ENCODE data around the gene GOLGA8B.
"Not testable (repeated sequence)": the region's sequence is repeated elsewhere in the genome, so short reads cannot be mapped to it uniquely, and the experiment has no call there.

Gene GOLGA8B

DNA sequence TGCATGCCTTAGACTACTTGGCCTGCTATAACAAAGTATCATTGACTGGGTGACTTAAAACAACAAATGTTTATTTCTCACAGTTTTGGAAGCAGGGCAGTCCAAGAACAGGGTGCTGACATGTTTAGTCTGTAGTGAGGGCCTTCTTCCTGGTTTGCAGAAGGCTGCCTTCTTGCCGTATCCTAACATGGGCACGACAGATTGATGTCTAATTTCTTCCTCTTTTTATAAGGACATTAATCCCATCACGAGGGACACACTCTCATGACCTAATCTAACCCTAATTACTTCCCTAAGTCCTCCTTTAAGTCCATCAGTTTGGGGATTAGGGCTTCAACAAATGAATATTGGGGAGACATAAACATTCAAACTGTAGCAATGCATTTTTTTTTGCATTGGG, 10.9 kb upstream of the GOLGA8B start:
- DNase-seq, result no peak

DNA sequence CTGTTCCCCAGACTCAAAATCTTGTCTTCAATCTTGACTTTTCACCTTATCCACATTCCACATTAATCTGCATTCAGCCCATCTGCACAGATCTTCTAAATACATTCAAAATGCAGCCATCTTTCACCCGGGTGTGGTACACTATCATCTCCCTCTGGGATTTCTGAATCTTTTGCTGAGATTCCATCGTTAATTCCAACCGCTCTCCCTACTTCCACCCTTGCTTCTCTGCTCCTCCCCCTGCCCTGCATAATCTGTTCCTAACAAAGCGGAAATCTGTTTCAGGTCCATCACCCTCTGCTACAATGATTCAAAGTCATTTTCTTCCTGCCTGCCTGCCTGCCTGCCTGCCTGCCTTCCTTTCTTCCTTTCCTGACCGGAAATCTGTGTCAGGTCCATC, 7.9 kb upstream of the GOLGA8B start:
- no peak for DNase-seq

DNA sequence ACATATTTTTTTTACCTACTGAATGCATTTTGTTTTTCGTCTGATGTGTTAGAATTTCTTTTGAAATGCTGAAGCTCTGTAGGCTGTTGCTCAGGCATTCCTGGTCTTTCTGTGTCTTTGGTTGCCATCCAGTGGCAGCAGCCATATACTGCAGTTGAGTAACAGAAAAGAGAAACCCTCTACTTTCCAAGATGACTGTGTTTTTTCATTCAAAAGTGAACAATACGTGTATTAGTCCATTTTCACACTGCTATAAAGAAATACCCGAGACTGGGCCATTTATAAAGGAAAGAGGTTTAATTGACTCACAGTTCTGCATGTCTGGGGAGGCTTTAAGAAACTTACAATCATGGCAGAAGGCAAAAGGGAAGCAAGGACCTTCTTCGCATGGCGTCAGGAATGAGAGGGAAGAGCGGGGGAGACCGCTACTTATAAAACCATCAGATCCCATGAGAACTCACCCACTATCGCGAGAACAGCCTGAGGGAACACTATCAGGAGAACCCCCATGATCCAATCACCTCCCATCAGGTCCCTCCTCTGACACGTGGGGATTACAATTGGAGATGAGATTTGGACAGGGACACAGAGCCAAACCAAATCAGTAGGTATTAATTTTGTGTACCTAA, 4.7 kb upstream of the GOLGA8B start:
- peak; percentile 38 to 74 for DNase-seq

DNA sequence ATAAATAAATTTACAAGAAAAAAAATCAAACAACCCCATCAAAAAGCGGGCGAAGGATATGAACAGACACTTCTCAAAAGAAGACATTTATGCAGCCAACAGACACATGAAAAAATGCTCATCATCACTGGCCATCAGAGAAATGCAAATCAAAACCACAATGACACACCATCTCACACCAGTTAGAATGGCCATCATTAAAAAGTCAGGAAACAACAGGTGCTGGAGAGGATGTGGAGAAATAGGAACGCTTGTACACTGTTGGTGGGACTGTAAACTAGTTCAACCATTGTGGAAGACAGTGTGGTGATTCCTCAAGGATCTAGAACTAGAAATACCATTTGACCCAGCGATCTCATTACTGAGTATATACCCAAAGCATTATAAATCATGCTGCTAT, 2.5 kb upstream of the GOLGA8B start:
- not testable (repeated sequence) for DNase-seq

DNA sequence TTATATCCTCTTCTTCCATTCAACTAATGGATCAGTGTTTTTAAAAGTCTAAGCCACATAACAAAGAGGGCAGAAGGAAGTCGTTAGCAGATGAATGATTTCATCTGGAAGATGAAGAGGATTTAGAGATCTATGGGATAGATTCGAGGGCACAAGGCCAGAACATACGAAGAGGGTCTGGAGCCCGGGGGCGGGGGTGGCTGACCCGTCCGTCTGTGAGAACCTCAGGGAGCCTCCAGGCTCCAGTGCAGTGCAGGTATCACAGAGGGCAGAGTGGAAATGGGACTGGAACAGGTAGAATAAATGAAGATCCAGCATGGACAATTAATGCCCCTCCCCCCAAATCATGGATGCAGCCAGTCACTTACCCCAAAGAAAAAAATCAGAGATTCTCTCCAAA, 1.5 kb upstream of the GOLGA8B start:
- DNase-seq, result no peak

DNA sequence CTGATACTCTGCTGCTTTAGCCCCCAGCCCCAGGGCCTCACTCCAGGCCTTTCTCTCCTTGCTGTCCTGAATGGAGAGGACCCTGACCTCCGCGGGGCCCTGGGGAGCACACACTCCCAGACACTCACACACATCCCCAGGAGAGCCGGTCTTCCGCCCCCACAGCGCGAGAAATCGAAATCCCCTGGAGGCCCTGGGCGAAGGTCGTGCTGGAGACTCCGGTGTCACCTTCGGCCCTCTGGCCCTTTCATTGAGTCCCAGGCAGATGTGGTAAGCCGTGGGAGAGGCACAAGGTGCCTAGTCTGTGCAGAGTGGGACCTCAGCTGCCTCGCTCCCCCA, 848 bp upstream of the GOLGA8B start:
- DNase-seq, result no peak

DNA sequence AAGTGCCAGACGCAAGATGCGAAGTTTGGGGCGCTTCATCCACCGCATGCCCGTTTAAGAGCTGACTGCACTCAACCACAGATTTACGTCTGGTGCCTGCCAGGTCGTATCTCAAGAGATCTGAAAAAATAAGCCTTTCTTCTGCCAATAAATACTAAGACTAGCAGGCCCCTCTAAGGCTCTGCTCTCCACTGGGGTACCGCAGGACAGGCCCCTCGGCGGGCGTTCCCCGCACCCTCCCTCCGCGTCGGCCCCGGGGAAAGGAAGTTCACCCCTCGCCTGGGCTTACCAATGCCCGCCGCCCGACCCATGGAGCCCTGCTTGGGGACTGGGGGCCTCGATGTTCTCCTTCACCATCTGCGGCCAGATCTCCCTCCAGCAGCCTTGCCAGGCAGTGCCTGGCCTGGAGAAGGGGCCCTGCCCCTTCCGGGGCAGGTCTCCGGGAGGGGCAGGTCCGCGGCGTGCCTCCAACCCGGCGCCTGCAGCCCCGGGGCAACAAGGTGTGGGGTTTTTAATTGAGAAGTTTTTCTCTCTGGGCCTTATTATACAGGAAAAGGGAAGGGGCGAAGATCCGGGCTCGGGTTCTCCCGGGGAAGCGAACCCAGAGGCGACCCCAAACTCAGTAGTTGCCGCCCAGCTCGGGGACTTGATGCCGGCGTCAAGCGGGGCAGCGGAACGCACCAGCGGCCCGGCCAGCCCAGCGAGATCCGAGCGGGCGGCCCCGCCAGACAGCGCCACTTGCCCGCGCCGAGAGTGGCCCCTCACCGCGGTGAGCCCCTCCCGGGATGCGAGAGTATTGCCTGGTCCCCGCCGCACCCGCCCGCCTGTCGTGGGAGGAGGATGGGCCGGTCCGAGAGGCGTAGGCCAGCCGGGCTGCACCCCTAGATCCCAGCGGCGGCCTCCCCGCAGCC, 735 bp downstream of the GOLGA8B start:
- DNase-seq, result no peak

DNA sequence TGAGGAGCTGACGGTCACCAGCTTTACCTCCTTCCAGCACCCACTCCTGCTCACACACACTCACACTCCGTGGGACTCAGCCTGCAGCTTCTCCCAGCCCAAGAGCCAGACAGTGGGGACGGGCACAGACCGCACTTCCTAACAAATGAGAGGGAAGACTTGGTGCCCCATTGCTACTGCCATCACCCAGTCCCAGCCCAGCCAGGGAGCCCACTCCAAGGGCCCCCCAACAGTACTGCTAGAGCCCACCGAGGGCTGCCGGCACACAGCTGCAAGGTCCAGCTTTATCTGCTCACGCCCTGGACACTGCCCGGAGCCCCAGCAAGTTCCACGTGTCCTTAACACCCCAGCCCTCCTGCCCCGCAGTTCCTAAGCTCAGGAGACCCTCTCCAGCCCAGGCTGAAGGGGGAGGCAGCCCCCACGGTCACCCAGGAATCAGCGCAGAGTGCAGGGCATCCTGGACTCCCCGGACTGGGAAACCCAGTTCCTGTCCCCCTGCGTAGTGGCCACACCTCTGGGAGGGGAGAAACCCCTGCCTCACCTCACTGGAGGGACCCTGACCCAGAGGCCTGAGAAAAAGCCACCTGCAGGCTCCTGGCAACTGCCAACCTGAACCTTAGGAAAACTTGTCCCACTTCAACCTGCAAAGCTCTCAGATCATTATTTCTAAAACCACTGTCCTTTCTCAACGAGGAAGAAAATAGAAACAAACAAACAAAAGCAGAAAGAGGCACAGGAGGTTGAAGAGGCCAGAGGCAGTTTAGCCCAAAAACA, 1.6 kb downstream of the GOLGA8B start:
- not testable (repeated sequence) for DNase-seq

DNA sequence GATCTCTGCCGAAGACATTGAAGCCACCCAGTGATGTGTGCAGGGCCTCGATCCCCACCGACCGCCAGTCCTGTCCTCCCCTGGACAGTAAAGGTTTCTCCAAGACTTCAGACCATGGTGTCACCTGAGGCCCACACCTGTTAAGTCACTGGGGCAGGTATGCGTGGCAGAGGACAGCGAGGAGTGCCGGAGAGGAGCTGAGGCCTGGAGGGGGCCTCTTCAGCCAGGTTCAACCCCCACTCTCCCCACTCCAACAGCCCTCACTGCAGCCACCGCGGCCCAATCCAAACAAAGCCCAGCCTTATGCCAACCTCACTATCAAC, 2.4 kb downstream of the GOLGA8B start:
- DNase-seq, result no peak

DNA sequence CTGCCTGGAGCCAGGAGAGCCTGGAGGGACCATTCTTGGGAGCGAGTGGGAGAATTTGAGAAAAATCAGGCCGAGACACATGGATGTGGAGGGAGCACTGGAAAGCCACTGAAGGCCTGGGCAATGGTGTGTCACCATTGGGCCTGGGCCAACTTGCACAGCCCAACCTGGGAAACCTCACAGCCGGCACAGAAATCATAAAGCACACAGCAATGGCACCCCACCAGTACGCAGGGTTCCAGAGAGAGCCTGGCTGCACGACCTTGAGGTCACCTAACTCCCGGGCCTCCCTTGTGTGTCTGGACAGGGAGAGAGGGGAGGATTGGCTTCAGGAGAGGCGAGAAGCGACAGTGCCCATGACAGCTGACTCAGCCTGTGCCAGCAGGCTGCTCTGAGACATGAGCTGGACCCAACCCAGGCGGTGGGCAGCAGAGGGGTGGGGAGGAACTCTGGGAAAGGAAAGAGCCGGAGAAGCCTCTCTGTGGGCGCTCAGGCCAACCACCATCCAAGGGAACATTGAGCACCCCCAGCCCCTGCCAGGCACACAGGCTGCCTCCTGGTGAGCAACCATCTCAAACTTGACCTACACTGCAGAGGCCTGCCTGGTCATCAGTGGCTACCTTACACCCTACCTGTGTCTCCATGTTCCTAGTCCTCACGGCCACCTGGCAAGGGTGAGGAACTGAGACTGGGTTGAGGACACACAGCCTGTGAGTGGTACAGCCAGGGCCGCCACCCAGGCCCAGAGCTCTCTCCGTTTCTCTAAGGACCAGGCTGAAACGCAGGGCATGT, 3.0 kb downstream of the GOLGA8B start:
- peak in 1 of 2 donors; percentile 5 for DNase-seq

DNA sequence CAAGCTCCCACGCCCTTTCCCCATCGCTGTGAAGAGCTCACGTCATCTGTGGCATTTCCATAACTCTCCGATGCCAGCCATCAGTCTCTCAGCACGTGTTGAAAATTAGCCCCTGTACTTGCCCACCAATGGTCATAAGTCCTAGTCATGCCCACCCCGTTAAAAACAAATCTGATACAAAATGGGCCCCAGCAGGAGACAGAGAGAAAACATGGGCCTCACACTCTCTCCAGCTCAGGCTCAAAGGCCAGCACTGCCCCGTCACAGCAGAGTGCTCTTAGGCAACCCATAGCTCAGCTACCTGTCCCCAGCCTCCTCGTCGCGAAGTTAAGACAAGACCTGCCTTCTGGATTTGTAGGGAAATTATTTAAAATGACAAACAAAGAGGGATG, 5.2 kb downstream of the GOLGA8B start:
- DNase-seq, result no peak

DNA sequence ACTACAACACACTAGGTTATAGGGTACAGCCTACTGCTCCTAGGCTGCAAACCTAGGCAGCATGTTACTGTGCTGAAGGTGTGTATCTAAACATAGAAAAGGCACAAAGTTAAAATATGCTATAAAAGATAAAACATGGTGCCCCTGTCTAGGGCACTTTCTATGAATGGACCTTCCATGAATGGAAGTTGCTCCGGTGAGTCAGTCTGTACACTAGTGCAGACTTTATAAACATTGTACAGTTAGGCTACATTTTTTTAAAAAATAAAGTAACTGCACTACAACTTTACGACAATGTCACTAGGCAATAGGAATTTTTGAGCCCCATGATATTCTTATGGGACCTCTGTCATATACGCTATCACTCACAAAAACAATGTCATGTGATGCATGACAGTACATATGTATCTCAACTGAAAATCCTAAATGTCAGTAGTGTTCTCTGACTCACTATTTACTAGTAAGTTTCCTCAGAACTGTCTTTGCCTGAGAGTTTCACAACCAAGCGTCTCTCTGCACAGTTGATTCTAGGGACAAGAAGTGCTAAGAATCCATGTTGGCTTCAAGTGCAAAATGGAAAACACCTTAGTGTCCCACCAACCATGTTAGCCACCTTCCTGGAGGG, 5.7 kb downstream of the GOLGA8B start:
- DNase-seq, result not testable (repeated sequence)

DNA sequence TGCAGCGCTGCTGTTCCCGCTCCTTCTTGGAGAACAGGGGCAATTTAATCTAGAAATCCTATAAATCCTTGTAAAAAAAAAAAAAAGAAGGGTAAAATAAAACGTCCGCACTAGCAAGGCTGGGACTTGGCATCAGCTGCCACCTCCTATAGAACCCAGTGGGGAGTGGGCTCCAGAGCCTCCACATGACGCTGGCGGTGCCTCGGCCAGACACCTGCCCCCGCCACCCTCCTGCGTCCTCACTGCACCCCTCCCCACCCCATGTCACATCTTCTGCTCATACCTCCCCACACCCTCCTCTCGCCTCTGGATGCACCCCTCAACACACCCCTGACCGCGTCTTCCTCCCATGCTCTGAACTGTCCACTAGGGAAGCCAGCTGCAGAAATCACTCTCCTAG, 8.4 kb downstream of the GOLGA8B start:
- DNase-seq, result not testable (repeated sequence)

DNA sequence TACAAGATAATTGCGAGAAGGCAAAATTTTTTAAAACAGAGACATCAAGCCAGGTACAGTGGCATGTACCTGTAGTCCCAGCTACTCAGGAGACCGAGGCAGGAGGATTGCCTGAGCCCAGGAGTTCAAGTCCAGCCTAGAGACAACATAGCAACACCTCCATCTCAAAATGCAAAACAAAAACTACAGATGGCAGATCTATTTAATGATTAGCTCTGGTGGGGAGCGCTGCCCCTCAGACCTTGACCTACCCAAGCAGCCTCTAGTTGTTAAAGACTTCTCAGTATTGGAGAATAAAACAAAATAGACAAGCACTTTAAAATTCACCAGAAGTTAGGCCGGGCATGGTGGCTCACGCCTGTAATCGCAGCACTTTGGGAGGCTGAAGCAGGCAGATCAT, 10.5 kb downstream of the GOLGA8B start:
- DNase-seq, result not testable (repeated sequence)

DNA sequence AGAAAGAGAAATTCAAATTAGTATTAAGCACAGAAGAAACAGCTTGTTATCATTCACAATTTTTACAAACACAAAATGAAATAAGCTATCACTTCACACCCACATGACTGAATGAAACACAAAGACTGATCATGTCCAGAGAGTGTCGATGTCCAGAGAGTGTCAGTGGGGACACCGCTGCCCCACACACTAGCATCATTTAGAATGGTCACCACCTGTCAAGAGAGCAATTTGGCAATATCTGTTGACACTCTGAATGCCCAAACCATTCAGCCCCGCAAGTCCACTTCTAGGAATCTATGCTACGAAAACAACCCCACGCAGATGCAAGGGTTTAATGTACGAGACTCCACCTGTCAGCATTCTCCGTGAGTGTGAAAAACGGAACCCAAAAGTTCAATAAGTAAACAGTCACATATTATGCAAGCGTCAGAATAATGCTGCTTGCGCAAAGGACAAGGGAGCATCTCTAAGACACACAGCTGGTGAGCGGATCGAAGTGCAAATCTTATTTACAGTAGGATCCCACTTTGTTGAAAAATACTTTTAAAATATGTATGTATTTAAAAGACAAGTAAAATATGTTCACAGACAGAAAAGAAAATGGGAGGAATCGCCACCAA, 11.3 kb downstream of the GOLGA8B start:
- not testable (repeated sequence) for DNase-seq

DNA sequence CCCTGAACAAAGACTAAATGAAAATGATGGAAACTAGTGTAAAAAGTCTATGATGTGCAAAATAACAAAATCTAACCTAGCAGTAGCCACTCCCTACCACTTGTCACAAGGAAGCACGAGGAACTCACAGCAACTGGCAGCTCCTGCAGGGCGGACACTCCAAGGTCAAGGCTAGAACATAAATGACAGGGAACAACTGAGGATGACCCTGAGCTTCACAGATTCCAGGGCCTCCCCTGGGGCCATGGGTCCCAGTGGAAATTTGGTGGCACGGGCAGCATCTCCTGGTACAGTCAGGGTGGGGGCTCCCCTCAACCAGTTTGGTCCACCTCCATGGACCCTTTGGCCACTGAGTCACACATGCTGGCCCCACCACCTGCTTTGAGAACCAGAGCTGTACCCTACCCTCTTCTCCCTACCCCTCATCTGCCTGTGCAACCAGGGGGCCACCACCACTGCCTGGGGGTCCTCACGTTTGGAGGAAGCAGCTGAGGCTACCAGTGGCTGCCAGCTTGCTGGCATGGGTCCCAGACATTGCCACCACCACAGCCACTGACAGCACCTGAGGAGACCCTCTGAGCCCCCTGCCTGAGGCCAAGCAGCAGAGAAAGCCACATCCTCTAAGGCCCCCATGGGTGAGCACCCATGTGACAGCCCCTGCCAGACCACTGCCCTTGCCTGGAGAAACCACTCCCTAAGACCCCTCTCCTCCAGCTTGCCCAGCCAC, 13.6 kb downstream of the GOLGA8B start:
- DNase-seq, result not testable (repeated sequence)

DNA sequence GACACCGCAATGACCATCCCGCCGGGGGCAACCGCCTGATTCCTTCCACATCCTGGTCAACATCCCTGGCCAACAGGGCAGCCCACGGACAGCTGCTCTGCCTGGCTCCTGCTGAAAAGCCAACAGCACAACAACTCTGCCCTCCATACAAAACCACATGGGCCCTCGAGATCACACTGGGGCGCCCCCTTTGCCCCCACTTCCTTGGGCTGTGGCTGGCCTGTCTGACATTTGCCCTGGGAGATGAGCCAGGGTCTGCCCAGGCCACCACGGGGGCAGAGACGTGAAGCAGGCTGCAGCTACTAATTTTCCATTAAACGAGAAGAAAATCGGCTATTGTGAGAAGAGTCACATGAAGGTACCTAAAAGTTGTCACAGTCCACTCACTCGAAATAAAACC, 16.3 kb downstream of the GOLGA8B start:
- DNase-seq, result not testable (repeated sequence)

DNA sequence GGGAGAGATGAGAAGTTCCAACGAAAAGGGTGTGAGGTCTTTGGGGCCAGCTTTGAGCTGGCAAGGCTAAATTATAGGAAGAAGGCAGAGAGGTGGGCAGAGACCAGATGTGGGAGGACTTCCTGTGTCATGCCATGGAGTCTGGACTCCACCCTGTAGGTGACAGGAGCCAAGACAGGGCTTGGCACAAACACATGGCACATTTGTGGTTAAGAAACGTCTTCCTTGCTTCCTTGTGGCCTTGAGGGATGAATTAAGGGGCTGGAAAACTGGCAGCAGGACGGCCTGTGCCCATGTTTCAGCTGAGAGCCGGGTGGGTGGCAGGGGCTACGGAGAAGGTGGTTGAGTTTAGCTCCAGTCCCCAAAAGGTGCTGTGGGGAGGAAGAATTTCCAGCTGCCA, 18.7 kb downstream of the GOLGA8B start:
- not testable (repeated sequence) for DNase-seq

DNA sequence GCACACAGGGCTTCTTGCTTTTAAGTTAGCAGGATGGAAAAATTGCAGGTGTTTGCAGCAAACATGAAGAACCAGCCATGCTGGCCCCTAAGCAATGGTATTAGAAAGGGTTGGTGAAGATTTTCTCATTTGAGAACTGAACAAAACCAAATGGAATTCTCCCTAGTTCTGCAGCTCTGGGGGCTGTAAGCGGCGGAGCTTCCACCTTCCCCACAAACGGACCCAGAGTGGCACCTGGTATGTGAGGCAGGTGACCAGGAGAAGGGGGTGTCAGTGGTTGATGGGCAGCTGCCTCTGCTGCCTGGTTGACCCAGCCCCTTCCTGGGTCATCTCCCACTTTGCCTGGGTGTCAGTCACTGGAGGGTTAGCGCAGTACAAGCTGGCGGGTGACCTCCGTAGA, 22.6 kb downstream of the GOLGA8B start:
- not testable (repeated sequence) for DNase-seq

DNA sequence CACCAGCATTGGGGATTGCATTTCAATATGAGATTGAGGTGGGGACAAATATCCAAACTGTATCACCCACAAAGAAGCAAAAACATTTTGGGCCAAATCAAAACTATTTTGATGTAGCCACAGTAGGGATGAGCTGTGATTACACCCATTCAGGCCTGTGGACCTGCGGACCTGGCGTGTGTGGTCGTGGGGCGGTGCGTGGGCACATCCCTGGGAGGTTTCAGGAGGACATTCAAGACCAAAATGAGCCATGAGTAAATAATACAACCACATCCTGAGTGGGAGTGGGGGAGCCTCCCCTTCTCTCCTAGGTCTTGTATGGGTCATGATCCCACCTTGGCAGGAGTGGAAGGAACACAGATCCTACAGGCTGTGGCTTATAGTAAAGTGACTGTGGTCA, 23.7 kb downstream of the GOLGA8B start:
- DNase-seq, result not testable (repeated sequence)

DNA sequence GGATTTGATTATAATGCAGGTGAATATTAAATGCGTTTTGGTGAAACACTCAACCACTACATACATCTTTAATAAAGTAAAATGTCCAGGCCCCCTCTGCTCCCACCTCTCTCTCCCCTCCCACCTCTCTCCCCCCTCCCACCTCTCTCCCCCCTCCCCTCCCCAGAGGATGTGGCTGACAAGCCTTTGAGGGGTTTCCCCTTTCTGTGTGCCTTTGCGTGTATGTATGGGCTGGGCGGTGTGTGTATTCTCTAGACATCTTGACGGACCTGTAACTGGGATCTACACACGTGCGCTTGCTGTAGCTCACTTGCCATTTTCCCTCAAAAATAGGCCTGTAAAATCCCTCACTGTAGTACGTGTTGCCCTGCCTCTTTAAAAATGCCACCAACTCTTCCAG, 28.3 kb downstream of the GOLGA8B start:
- not testable (repeated sequence) for DNase-seq
